SH-SY5Y (cell line): ENCODE data around the gene CDK14.

ENCODE experiments used
- GATA2 ChIP-seq: IDR thresholded peaks from 2 replicates; pipeline ENCODE4 v1.6.1; 2011; ENCODE audit warnings: mild to moderate bottlenecking, low read depth, low read length
- GATA3 ChIP-seq: IDR thresholded peaks from 2 replicates; pipeline ENCODE4 v1.6.1; 2011; ENCODE audit warnings: low read depth, mild to moderate bottlenecking, low read length, moderate library complexity

- TF ChIP-seq GATA2 (no peak), GATA3 (no peak)
Measured at GRCh38 chr7:91069146-91069545, 473.0 kb downstream of the CDK14 start.
